GM18861 (cell line): ENCODE results near the gene KCNJ1.

Experiments used
- ATAC-seq: cut with Tn5 transposase; IDR thresholded peaks from one replicate; pipeline ENCODE4 v1.9.1; 2021; ENCODE audit not compliant: unreplicated experiment

Gene KCNJ1

DNA sequence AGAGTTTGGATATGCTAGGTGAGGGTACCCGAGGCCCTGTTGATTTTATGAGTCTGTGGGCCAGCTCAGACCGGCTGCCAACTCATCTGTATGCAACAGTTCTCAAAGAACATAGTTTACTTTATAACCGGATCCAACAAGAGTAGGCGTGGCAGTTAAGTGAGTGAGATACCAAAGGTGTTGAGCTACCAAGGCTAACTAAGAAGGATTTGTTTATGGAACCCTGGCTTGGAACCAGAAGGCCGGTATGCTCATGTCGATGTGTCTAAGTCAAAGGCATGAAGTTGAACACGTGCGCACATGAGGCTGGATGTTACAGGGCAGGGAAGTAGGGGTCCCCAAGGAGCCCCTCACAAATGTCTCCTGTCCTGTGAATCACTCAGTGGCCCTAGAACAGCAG is at the start of gene KCNJ1:
Gene KCNJ1 (minus strand): TSS at position 20 of the 400 bp plus-strand sequence. CDS start 27,053 bp downstream, outside the sequence.
- no peak for ATAC-seq

DNA sequence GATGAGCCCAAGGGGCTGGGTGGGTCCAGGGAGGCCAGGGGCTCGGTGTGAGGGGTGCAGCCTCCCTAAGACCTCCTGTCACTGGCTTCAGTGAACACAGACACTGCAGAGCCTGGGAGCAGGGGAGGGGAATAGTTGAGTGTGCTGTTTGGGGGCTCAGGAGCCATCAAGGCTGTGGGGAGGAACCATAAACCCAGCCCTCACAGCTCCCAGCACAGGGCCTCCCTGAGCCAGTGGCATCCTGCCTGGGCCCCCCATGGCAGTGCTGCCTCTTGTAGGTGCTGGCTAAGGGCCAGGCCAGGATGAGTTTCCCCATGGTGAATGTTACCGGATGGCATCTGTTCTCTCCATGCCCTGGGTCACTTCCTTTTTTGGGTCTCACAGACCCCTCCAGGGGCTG is 49.6 kb upstream of the KCNJ1 start:
- no peak for ATAC-seq

- ATAC-seq: no peak
These were observed 49.0 kb upstream of the KCNJ1 start for GRCh38 chr11:128916037-128916572.

- ATAC-seq: no peak
These were observed 48.0 kb upstream of the KCNJ1 start for GRCh38 chr11:128915149-128915521.

GRCh38 chr11:128914216-128915148 is 47.4 kb upstream of the KCNJ1 start:
- ATAC-seq: no peak

DNA sequence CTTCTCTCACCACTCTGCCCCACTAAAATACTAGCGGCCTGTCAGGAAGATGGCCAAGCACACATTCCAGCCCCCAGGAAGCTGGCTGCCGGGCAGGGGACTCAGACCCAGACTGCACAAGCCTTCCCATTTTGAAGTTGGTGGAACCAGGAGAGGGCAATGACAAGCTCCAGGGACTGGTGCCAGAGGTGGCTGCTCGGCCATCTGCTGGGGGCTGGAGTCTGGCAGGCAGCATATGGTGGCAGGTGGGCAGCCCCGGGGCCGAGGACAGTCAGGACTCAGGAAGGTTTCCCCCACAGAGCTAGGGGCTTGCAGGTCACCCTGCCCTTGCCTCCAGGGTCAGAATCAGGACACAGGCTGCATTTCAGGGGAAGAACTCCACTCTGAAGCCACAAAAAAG is 46.7 kb upstream of the KCNJ1 start:
- ATAC-seq: no peak

- ATAC-seq: no peak
These were observed 44.6 kb upstream of the KCNJ1 start for GRCh38 chr11:128911701-128912100.

DNA sequence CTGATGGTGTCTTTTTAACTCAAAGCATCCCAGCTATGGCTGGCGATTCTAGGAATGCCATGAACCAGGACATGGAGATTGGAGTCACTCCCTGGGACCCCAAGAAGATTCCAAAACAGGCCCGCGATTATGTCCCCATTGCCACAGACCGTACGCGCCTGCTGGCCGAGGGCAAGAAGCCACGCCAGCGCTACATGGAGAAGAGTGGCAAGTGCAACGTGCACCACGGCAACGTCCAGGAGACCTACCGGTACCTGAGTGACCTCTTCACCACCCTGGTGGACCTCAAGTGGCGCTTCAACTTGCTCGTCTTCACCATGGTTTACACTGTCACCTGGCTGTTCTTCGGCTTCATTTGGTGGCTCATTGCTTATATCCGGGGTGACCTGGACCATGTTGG is 44.1 kb upstream of the KCNJ1 start:
- no peak for ATAC-seq

- ATAC-seq: no peak
These were observed 43.5 kb upstream of the KCNJ1 start for GRCh38 chr11:128910576-128910975.

DNA sequence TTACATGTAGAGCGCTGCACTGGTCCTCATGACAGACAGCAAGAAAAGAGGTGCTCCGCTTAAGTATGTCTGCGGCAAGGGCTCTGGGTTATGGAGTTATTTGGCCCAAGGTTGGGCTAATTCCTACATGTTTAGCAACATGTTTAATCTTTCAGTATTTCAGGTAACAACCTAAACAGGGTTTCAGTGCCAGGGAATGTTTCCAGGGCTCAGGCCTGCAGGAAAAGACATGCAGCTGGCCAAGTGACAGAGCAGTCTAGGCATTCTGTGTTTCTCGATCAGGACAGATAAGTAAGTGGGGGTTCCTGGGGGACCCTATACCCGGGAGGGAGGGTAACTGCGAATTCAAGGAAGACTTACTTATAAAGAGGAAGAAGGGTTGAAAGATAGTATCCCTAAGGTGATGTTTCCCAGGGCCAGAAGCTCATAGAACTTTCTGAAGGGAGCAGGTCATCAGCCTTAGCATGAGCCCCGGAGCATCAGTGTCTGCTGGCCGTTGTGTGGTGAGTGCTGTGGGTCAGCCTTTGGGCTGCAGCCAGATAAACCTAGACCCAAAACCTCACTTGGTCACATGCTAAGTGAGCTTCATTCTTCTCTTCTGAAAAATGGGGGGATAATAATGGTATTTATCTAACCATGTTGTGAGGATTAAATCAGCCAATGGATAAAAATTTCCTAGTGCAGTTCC is 42.5 kb upstream of the KCNJ1 start:
- no peak for ATAC-seq

- no peak for ATAC-seq
These were observed 41.5 kb upstream of the KCNJ1 start for GRCh38 chr11:128908391-128909246.

DNA sequence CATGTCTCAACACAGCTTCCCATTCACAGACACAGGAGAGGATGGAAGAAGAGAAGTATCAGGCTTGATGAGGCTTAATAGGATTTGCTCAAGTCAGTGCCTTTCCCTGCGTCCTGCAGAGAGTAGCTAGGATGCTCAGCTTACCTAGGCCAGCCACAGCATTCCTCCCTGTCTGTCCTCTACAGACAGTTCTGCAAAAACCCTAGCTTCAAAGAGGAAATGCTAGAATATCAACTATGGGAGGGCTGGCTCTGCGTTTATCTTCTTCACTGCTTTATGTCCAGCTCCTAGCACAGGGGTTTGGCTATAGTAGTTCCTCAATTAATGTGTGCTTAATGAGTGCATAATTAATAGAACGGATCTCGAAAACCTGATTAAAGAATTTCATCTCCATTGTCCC is 40.5 kb upstream of the KCNJ1 start:
- no peak for ATAC-seq

- no peak for ATAC-seq
These were observed 39.3 kb upstream of the KCNJ1 start for GRCh38 chr11:128906185-128907050.

DNA sequence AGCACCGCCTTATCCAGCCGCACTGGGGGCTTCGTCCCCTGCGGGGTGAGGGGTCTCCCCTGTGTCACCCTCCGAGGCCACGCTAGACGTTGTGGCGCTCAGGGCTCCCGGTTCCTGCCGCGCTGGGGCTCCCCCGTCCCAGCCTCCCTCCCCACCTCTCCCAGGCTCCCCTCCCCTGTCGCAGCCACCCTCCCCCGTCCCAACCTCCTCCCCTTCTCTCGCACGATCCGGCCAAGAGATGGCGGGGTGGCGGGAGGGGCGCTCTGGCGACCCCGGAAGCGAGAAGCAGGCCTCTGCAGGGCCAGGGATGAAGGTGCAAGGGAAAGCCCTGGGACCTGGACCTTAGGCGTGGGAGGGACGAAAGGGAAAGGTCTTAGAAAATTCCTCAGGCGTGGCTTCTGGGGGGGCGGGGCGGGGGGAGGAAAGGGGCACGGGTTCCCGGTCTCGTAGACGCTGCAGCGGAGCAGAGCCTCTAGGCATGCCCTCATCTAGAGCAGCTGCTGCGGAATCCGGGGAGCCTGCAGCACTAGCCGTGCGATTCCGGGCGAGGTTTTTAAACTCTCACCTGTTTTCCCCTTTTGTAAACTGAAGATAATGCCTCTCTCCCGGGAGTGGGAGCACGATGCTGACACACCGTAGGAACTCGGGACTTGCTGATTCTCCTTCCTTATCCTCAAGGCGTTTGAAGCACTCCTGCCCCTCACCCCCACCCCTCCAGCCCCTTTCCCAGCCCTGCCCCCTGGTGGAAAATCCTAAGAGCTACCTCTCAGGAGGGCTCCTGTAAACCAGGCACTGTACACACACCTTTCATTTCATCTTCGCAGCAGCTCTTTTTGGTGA is 38.5 kb upstream of the KCNJ1 start:
- ATAC-seq: peak; percentile 41

- peak; percentile 46 for ATAC-seq
These were observed 37.7 kb upstream of the KCNJ1 start for GRCh38 chr11:128904656-128905344.

DNA sequence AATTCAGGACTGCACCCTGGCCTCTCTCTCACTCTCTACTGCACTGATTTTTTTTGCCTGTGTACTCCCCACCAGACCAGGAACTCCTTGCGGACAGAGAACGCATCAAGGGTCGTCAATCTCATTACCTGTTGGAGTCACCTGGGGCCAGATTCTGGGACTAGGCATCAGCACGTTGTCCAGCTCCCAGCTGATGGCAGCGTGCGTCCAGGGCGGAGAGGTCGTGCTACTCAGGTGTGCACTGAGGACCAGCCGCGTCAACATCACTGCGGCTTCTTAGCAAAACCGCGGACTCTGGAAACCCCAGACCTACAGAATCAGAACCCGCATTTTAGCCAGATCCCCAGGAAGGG is 37.2 kb upstream of the KCNJ1 start:
- no peak for ATAC-seq

DNA sequence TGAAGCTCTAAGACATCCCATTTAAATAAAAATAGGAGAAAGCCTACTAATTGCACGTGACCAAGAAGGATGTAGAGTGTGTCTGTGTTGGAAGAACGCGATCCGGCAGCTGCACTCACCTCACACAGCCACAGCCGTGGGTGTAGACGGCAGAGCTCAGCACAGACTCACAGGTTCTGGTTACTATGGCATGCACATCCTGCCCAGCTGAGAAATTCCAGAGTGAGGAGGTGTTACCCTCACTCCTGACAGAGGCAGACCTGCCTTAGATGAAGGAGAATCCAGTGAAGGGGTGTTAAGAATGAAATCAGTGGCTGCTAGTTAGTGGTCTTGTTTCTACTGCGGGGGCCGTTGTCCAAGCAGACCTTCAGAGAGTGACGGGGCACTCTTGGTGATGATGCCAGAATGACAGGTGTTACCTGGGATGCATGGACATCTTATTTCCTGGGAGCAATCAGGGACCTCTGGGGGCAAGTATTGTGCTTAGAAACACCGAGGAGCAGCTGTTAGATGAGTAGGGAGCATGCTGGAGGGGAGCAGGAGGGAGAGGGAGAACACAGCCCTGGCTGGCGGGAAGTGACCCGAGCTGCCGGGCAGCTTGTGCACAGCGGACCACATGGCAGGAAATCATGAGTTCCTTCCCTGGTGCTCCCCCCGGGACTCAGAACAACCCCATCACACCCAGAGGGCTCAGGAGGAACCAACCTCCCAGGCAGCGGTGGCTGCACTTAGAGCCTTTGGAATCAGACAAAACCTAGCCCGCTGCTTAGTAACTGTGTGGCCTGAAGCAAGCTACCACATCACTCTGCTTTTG is 36.4 kb upstream of the KCNJ1 start:
- ATAC-seq: peak; percentile 28

- ATAC-seq: no peak
These were observed 35.5 kb upstream of the KCNJ1 start for GRCh38 chr11:128902515-128903066.
